HPDE6-E6E7 (cell line): ENCODE measurements around the gene ANKLE2.

Experiments used
- DNase-seq: peaks from one replicate; pipeline ENCODE4 v3.0.0; 2011; ENCODE audit warnings: missing footprints; ENCODE audit errors: extremely low spot score

ANKLE2 gene

DNA sequence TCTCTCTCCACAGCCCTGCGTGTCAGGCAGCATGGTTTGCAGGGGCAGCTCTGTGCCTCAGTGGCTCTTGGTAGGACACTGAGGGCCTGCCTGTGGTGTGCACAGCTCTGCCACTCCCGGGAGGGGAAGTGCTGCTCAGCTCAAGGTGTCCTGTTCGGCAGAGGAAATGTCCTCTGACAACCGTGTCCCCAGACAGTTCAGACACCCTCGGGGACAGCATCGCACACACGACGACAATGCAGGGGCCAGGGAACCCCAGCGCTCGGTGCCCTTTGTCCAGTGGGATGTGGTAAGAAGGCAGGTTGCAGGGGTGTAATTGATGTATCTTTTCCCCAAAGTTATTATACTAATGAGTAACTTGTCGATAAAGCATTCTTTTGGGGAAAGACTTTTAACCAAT, 14.2 kb downstream of the ANKLE2 start:
- no peak for DNase-seq

DNA sequence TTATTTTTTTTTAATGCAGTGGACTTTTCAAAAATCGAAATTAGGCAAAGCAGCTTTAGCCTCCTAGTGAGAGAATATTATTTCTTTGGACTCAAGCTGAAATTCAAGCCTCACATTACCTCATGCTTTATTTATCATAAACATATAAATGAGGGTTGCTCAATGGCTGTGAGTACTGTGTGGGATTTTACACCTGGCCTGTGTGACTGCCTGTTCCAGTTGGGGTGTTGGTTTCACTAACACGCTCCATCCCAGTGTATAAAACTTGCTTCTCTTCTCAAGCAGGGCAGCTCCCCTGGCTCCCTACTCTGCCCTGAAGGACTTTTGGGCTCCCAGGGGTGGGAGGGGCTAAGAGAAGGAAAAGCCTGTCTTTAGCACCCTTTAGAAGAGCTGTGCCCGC, 15.0 kb downstream of the ANKLE2 start:
- no peak for DNase-seq

DNA sequence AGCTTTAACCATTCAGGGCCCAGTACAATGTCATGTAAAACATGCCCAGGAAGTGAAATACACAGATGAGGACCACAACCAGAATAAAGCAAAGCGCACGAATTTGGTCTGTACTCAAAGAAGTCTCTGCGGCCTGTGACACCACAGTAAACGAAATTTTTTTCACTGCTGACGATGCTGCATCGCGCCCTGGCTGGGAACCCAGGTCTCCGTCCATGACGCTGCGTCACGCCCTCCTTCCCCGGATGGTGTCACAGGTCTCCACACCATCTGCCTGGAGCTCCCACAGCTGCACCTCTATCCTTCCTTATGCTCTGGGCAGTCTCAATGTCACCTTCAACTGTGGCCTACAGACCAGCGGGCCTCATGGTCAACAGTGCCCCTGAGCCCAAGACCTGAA, 17.8 kb downstream of the ANKLE2 start:
- DNase-seq, result no peak

DNA sequence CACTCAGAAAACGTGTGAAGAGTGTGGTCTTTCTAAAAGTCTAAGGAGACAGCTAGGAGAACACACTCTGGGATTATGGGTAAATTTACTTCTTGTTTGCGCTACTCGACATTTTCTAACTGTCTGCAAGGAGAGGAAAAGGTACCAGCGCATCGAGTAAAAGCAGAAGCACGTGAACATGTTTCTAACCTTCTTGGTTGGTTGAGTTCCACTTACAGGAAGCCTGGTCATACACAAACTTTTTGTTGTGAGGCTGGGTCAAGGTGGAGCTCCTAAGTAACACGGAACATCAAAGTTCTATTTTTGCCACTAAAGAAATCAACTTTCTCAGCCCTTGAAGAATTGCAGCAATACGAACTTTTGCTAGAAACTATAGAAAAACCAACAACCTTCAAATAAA, 20.0 kb downstream of the ANKLE2 start:
- no peak for DNase-seq

DNA sequence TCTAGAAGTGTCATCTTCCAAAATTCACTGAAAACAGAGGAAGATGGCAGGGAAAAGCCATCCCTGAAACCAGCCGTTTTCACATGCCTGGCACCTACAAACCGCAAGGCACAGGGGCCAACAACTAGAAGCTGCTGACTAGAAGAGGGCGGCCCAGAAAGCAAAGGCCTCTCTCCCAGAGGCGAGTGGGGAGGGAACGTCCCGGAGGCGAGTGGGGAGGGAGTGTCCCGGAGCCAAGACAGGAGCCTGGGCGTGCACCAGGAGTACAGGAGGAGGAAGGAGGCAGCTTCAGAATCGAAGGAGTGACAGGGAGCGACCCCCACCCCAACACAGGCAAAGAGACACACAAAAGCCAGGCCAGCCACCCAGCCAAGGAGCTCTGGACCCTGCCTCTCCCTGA, 21.0 kb downstream of the ANKLE2 start:
- DNase-seq, result no peak

DNA sequence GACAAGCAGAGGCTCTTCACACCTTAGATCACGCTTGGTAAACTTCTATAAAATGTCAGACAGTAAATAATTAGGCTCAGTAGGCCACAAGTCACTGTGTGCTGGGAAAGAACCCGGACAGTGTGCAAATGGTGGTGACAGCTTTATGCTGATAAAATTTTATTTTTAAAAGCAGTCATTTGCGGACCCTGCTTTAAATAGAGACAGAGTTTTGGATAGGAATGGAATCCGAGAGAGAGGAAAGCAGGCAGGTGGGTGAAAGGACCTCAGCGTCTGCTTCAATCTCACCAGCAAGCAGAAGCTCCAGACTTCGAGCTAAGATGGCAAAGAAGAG, 21.4 kb downstream of the ANKLE2 start:
- no peak for DNase-seq

DNA sequence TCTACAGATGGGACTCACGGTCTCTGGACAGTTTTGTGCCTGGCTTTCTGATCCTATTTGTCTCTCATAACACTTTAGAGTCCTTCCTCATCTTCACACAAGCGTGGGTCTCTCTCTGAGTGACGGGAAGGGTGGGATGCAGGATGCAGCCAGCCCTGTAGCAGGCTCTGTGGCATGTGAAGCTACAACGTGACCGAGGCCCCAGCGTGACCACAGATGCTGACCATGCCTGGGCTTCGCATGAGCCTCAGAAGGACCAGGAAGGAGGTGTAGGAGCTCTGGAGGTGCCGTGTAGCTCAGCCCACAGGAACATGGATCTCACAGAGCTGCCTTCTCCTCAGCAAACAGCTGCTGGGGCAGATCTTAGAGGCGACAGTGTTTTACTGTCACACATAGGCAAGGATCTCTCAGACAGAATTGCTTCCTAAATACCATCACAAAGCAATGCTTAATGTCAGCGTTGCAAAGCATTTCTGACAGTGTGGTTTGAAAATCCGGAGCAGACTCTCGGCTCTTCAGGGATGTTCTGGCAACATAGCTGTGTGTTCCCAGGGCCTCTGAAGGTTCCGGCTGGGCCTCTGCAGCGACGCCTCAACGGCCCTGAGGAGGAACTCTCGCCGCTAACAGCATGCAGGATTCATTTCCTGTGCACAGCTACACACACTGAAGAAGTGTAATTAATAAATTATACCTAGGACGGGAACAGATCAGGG, 21.9 kb downstream of the ANKLE2 start:
- DNase-seq, result no peak

DNA sequence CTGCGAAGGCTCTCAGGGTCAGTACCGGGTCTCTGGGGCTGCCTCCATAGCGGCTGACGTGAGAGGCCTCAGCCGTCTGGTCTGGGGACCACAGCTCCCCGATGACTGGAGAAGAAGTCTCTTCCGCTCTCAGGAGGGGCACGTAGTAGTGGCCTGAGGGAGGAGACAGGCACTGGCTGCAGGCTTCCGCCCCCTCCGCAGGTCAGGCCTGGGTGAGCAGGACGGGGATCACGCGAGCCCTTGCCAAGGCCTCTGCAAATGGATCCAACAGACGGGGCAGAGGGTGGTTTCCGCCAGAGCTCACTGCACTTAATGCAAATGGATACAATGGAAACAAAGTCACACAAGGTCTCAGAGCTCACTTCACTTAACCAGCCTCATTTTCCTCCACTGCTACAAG, 24.7 kb downstream of the ANKLE2 start:
- no peak for DNase-seq

DNA sequence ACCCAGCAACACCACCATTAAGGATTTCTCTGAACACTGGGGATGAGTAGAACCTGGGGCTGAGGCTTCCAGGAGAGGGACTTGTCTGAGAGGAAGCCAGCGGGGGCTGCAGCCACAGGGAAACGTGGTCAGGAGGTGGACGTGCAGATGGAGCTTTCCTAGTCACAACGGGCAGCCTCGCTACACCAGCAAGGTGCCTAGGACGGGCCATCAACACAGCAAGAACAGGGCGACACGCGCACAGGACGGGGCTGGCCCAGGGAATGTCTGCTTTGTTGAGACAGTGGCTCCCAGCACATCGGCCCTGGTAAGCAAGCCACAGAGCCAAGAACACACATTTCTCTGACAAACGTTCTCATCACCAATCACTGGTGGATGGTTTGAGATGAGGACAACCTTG, 25.3 kb downstream of the ANKLE2 start:
- DNase-seq, result no peak

DNA sequence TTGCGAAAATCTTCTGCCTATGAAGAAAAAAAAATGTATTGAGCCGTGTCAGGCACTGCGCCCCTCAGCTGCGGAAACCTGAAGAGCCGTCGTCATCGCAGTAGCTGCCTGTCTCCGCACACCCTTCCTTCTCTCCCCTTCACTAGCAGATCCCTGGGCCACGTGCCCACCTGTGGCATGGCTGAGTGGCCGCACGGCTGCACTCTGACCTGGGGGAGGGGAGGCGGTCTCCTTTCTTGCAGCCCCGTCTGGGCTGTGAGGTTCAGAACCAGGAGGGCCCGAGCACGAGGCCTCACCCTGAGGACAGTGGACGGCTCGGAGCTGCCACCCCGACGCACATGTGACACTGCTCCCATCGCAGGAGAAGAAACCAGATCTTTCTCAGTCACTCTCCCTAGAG, 26.1 kb downstream of the ANKLE2 start:
- no peak for DNase-seq

DNA sequence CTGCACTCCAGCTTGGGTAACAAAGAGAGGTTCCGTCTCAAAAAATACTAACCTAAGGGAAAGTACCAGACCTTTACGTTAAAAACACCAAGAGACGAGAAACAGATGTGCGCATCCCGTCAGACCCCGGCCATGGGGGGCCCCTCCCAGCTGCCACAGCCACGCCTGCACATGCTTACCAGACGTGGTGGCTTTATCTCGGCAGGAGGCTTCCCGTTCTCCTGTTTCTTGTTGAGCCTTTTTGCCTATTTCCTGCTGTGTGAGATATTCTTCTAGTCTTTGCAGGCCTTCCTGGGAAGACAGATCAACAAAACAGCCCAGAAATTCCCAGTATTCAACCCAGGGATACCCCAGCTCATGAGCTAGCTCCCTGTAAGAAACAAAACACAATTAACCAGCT, 27.4 kb downstream of the ANKLE2 start:
- no peak for DNase-seq

DNA sequence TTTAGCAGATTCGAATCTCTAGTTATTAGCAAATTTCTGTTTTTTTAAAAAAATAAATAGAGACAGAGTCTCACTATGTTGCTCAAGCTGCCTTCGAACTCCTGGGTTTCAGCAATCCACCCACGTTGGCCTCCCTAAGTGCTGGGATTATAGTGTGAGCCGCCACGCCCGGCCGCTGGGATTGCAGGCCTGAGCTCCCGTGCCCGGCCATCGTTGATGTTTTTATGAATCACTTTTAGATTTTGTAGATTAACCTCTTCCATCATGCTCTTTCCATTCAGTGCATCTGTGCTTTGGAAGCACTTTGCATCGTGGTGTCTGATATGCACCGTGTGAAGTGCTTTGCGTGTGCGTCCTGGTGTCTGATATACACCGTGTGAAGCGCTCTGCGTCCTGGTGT, 30.1 kb downstream of the ANKLE2 start:
- DNase-seq, result no peak

DNA sequence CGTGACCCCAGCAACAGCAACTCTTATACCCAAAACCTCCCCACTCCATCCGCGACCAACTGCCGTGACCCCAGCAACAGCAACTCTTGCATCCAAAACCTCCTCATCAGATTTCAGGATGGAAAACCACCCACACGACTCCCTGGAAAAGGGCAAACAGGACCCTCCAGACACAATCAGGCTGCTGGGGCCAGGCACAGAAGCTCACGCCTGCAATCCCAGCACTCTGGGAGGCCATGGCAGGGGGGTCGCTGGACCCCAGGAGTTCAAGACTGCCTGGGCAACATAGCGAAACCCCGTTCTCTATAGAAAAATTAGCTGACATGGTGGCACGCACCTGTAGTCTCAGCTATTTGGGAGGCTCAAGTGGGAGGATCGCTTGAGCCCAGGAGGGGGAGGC, 31.3 kb downstream of the ANKLE2 start:
- no peak for DNase-seq

DNA sequence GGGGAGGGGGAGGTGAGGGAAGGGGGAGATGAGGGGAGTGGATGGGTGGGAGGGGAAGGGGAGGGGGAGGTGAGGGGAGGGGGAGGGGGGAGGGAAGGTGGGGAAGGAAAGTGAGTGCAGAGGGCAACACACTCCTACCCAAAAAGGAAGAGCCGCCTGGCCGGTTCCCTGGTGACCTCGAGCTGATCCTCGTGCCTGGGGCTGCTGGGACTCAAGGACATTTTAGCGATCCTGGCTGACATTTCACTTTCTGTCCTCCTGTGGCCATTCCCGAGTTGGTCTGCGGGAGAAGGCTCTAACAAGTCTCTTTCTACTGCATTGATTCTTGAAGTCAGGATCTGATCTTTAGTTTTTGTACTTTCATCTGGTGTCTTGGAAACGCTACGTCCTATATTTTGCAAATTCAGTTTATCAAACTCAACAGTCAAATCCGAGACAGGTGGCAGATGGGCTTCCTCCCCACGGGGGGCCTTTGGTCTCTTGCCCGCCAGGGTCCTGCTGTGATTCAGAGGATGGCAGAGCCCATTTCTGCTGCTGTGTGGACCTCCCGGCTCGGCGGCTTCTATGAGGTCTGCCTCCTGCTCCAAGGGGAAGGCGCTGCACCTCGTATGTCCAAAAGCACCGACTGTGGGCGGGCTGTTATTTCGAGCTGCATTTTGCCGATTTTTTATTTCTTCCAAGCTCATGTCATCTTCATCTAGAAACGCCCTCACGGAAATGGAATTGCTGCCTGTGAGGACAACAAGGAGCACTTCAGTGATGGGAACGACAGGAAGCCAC, 31.9 kb downstream of the ANKLE2 start:
- no peak for DNase-seq

DNA sequence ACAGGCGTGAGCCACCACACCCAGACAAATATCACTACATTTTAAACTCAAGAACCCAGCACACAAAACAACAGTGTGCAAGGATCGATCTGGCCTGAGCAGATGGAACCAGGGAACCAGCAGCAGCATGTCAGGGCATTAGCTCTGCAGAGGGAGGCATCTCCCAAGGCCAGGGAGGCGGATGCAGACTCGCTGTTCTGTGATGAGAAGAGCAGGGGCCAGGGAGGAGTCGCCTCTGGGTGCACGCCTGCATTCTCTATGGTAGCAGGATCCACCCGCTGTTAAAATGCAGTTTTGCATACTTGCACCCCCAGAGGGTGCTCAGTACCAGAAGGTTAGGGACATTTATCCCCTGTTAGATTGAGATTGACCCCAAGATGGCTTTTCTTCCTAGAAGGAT, 33.1 kb downstream of the ANKLE2 start:
- DNase-seq, result no peak

DNA sequence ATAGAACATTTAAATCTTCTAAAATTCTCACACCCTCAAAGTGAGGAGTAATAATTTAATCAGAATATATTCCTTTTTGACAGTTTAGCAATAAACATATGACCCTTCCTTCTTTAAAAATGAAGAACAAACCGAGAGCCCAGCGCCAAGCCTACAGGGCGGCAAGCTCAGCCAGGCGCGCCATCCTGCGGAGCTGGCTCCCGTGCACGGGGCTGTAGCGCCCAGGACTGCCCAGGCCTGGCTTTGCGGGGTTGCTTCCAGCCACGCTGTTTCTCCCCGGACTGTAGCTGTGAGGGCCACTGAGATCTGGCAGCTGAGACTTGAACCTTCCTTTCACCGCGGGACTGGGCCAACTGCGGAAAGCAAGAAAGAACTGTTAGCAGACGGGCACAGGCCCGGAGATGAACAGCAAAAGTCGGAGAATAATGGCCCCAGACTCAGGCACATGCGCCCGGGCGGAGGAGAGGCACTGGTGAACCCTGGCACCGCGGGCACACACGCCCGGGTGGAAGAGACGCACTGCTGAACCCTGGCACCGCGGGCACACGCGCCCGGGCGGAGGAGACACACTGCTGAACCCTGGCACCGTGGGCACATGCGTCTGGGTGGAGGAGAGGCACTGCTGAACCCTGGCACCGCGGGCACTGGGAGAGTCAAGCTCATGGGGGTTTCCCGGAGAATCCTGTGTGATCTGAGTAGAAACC, 34.4 kb downstream of the ANKLE2 start:
- no peak for DNase-seq

DNA sequence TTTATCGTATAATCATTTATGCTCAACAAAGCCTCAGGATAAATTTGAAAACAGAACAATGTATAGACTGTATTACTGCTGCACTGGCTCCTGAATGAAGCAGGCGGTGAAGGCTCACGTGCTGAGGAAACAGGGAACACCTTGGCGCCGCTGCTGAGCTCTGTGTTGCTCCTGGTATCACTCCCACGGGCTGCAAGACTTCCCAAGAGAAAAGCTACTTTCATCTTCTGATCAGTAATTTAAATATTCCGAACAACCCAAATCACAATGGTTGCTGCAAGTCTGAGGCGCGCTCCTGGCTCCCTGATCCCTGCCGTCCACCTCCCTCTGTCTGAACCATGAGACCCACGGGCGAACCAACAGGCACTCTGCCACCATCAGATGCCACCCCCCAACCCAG, 35.2 kb downstream of the ANKLE2 start:
- DNase-seq, result no peak

DNA sequence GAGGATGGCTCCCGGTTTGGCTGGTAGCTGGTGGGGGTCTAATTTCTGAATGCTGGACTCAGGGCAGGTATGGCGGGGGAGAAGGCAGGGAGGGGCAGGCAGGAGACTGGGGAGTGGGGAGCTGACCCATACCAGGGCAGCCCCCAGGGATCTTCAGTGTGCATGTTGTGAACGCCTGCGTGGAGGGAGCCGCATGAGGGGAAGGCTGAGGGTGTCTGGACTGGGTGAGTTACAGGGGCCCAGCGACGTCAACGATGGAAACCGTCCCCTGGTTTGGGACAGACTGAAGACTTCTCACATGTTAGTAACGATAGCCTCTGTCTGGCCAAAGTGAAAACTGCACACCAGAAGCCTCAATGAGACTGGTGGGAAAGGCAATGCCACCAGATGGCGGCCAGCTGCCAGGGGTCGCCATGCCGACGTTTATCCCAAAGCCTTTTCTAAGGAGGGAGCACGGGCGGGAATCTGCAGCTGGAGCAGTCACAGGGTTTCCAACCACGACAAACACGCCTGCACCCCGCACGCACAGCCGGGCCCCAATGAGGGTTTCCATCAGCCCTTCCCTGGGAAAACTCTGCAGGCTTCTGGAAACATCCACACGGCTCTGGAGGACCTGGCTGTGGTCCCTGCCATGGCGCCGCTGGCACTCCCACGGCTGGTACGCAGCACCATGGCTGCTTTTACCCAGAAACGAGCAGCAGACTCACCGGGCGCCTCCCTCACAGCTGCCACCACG, 37.0 kb downstream of the ANKLE2 start:
- no peak for DNase-seq

DNA sequence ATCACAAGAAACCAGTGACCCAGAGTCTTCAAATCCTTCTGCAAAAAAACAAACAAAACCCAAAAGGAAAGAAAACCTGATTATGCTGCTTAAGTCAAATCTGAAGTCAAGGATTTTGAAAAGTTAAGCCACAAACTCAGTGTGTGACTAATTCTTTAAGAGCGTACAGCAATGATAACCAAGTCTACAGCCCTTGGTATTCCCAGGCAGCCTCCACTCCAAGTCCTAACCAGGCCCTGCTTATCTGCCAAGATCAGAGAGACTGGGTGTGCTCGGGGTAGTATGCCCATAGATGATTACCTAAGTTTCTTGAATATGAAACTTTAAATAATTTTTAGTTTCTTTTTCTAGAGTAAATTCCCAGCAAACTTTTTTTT, 37.9 kb downstream of the ANKLE2 start:
- no peak for DNase-seq

DNA sequence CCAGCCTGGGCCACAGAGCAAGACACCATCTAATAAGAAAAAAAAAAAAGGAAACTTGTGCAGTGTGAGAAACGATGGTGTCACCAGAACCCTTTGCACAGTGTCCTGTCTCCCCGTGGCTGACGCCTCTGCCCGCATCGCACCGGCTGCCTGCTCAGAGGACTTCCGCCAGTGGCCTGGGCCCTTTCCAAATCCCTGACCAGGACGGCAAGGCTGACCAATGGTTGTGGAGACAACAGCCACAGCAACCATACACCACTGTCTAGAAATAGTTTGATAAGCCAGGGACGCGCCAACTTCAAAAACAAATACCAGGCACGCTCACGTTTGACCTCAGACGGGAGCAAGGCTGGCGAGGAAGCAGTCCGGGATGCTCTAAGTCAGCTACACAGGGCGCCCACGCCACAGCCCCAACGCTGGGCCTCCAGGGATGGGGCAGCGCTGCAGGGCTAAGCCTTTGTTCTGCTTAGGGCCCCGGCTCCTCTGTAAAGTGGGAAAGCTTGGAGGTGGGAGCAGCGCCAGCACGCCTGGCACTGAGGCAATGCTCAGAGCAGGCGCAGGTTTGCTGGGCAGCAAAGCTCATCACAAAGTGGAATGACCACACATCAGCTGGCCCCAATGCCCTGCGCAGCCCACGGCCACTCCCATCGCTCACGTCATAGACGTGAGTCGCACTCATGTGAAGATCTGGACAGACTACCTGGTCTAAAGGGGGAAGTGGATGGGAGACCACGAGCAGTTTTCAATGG, 38.4 kb downstream of the ANKLE2 start:
- DNase-seq, result no peak

DNA sequence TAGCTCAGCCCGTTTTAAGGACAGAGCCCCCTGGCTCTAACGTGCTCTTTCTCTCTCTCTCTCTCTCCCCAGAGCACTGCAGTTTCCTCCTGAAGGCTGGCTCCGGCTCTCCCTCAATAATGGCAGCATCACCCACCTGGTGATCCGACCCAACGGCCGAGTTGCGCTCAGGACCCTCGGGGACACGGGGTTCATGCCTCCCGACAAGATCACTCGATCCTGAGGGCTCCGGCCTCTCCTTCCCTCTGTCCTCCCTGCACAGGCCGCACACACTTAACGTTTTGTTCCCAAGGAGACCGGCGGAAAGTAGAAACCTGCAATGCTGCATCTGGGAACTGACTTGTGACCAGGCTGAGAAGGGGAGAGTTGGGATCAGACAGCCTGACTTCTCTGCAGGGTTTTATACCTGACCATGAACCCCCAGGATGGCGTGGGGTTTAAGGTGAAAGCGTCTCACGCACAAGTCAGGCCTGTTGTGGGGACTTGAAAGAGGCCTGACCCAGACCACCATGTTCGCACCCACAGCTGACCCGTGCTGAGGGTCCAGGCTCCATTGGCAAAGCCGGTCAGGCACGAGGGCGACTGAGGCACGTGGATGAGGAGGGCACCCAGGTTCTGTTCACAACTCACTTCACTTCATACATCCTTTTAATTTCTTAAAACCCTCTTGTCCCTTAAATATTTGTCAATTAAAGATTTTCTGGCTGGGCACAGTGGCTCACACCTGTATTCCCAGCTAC, 40.9 kb downstream of the ANKLE2 start:
- no peak for DNase-seq
